Ishikawa (cell line): ENCODE data around the gene PI4KB.

ENCODE experiments used
- CEBPB ChIP-seq: IDR thresholded peaks from 2 replicates; pipeline ENCODE4 v1.6.1; 2012
- EP300 ChIP-seq: IDR thresholded peaks from 2 replicates; pipeline ENCODE4 v1.6.1; 2012; ENCODE audit warnings: borderline replicate concordance
- MAX ChIP-seq: IDR thresholded peaks from 2 replicates; pipeline ENCODE4 v1.6.1; 2012
- RAD21 ChIP-seq: IDR thresholded peaks from 2 replicates; pipeline ENCODE4 v1.6.1; 2012; ENCODE audit warnings: low read depth
- REST ChIP-seq: IDR thresholded peaks from 2 replicates; pipeline ENCODE4 v1.6.1; 2012; ENCODE audit warnings: low read depth, mild to moderate bottlenecking
- TAF1 ChIP-seq: IDR thresholded peaks from 2 replicates; pipeline ENCODE4 v1.6.1; 2012; ENCODE audit warnings: low read depth, mild to moderate bottlenecking
- TEAD4 ChIP-seq: IDR thresholded peaks from 2 replicates; pipeline ENCODE4 v1.6.1; 2012
- USF1 ChIP-seq: IDR thresholded peaks from 2 replicates; pipeline ENCODE4 v1.6.1; 2012
- YY1 ChIP-seq: IDR thresholded peaks from 2 replicates; pipeline ENCODE4 v1.6.1; 2012; ENCODE audit warnings: low read depth
- ZBTB7A ChIP-seq: IDR thresholded peaks from 2 replicates; pipeline ENCODE4 v1.6.1; 2012; ENCODE audit warnings: low read depth

- TF ChIP-seq RAD21 (no peak), YY1 (no peak), REST (no peak), TAF1 (no peak), CEBPB (no peak), EP300 (no peak), USF1 (no peak), MAX (no peak), TEAD4 (no peak), ZBTB7A (no peak)
Observed at GRCh38 chr1:151292207-151293030, 34.8 kb downstream of the PI4KB start.
